DND-41 (cell line): Measurements from ENCODE around the gene TSPAN18.

ENCODE experiments used
- ATAC-seq: fragments of 200-7000 bp; cut with Tn5 transposase; 3 replicates; pipeline ENCODE4 v1.9.1; 2021; ENCODE audit warnings: low read depth; ENCODE audit not compliant: insufficient read depth
- DNase-seq: peaks from one replicate; pipeline ENCODE4 v3.0.0-alpha.2; 2020
- H2AFZ ChIP-seq: 2 replicates; pipeline ENCODE4 v1.6.0; 2012; ENCODE audit warnings: low read depth, low read length
- H3K27ac ChIP-seq: 2 replicates; pipeline ENCODE4 v1.5.1; 2012; ENCODE audit warnings: low read length, inconsistent platforms
- H3K27me3 ChIP-seq: fragments of 200-600 bp; sonication (generic); 2 replicates; pipeline ENCODE4 v1.6.0; 2012; ENCODE audit warnings: low read length, mild to moderate bottlenecking, inconsistent platforms; ENCODE audit not compliant: insufficient read depth, poor library complexity
- H3K36me3 ChIP-seq: 2 replicates; pipeline ENCODE4 v1.5.1; 2012; ENCODE audit warnings: low read length, inconsistent platforms; ENCODE audit not compliant: insufficient read depth
- H3K4me1 ChIP-seq: 2 replicates; pipeline ENCODE4 v1.5.1; 2012; ENCODE audit warnings: mild to moderate bottlenecking, low read length; ENCODE audit not compliant: insufficient read depth
- H3K4me2 ChIP-seq: 2 replicates; pipeline ENCODE4 v1.6.0; 2012; ENCODE audit warnings: mild to moderate bottlenecking, moderate library complexity, low read length, inconsistent platforms; ENCODE audit not compliant: insufficient read depth
- H3K4me3 ChIP-seq, 2 experiments: fragments of 200-600 bp in 1 of 2; shearing (Covaris generic) in 1 of 2; 2 replicates each; pipeline ENCODE4 v1.5.1; 2012 to 2016; ENCODE audit warnings: inconsistent platforms in 2 of 2, low read length in 2 of 2, mild to moderate bottlenecking in 2 of 2, low read depth in 1 of 2, moderate library complexity in 1 of 2
- H3K79me2 ChIP-seq: 2 replicates; pipeline ENCODE4 v1.6.0; 2012; ENCODE audit warnings: low read length, inconsistent platforms; ENCODE audit not compliant: insufficient read depth
- H3K9ac ChIP-seq: 2 replicates; pipeline ENCODE4 v1.6.0; 2012; ENCODE audit warnings: low read depth, mild to moderate bottlenecking, inconsistent platforms, low read length, moderate library complexity
- H3K9me3 ChIP-seq: 2 replicates; pipeline ENCODE4 v1.5.1; 2012; ENCODE audit warnings: low read length, moderate library complexity, mild to moderate bottlenecking, inconsistent platforms; ENCODE audit not compliant: insufficient read depth, severe bottlenecking
- H4K20me1 ChIP-seq: 2 replicates; pipeline ENCODE4 v1.6.0; 2012; ENCODE audit warnings: low read length; ENCODE audit not compliant: insufficient read depth
- CTCF ChIP-seq: IDR thresholded peaks from 2 replicates; pipeline ENCODE4 v1.5.1; 2012; ENCODE audit warnings: borderline replicate concordance, low read length, moderate library complexity, mild to moderate bottlenecking; ENCODE audit not compliant: poor library complexity, severe bottlenecking; ENCODE audit errors: extremely low read depth
- EZH2 ChIP-seq: IDR thresholded peaks from 3 replicates; pipeline ENCODE4 v1.6.1; 2012; ENCODE audit warnings: borderline replicate concordance, low read depth, mild to moderate bottlenecking, moderate library complexity, low read length, inconsistent platforms; ENCODE audit not compliant: severe bottlenecking

The TSPAN18 gene

GRCh38 chr11:44797886-44798606 is 71.3 kb downstream of the TSPAN18 start:
- Histone ChIP-seq H3K36me3 (no peaks in the 10 kb centered on the region), H3K9me3 (no peaks in the 10 kb centered on the region), H3K4me1 (no peaks in the 10 kb centered on the region), H3K79me2 (no peaks in the 10 kb centered on the region), H3K27me3 (peaks cover 22% of the 10 kb centered on the region), H3K9ac (no peak overlapping the region), H3K27ac (no peak overlapping the region), H4K20me1 (no peaks in the 10 kb centered on the region; the same call in 1 of the 2 replicates), H2AFZ (no peak overlapping the region), H3K4me2 (no peak overlapping the region), H3K4me3 (no peak overlapping the region)
- ATAC-seq, result no peak
- no peak for TF ChIP-seq EZH2
- no peak for DNase-seq

DNA sequence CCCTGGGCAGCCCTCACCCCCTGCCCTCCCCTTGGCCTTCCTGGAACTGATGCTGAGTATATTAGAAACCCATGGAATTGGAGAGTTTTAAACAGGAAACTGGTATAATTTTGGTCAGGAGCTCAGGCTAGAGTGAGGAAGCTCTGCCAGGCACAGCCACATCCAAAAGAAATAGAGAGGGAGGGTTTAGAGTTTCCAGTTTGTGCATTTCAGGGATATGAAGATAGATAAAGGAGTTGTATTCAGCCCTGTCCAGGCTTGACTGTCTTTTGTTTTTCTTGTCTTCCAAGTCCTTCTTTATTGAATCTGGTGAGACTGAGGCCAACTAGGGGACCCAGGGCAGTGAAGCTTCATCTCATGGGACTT is 71.8 kb downstream of the TSPAN18 start:
- ATAC-seq, result no peak
- Histone ChIP-seq H3K4me2 (no peak overlapping the region), H3K27ac (no peak overlapping the region), H4K20me1 (no peaks in the 10 kb centered on the region; the same call in 1 of the 2 replicates), H3K4me3 (no peak overlapping the region), H3K36me3 (no peaks in the 10 kb centered on the region), H3K4me1 (no peaks in the 10 kb centered on the region), H2AFZ (no peak overlapping the region), H3K79me2 (no peaks in the 10 kb centered on the region), H3K27me3 (peaks cover 27% of the 10 kb centered on the region), H3K9ac (no peak overlapping the region), H3K9me3 (no peaks in the 10 kb centered on the region)
- no peak for DNase-seq
- no peak for TF ChIP-seq EZH2
- no peak for TF ChIP-seq CTCF

GRCh38 chr11:44799012-44799411 is 72.2 kb downstream of the TSPAN18 start:
- no peaks in the 10 kb centered on the region for H3K4me1 ChIP-seq
- no peaks in the 10 kb centered on the region; the same call in 1 of the 2 replicates for H4K20me1 ChIP-seq
- DNase-seq, result no peak
- H3K9ac ChIP-seq, result no peak overlapping the region
- TF ChIP-seq EZH2, result no peak
- no peak for TF ChIP-seq CTCF
- H3K79me2 ChIP-seq, result no peaks in the 10 kb centered on the region
- H3K9me3 ChIP-seq, result no peaks in the 10 kb centered on the region
- H3K36me3 ChIP-seq, result no peaks in the 10 kb centered on the region
- H3K4me3 ChIP-seq, result no peak overlapping the region
- no peak for ATAC-seq
- no peak overlapping the region for H3K4me2 ChIP-seq
- peaks cover 29% of the 10 kb centered on the region for H3K27me3 ChIP-seq
- H3K27ac ChIP-seq, result no peak overlapping the region
- no peak overlapping the region for H2AFZ ChIP-seq

DNA sequence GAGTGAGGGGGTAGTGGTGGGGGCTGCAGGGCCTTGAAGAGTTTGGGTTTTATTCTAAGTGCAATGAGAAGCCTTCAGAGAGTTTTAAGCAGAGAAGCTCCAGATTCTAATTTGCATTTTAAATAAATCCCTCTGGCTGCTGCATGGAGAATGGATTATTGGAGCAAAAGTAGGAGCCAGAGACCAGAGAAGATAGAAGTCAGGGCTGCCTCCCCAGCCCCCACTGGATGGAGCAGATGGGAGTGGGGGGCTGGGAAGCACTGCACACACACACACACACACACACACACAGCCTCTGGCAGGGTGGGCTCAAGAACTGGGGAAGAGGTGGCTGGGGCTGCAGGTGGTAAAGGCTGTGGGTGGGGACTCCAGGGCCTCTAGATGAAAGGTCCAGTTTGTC is 75.6 kb downstream of the TSPAN18 start:
- ATAC-seq, result no peak
- no peaks in the 10 kb centered on the region for H3K36me3 ChIP-seq
- H3K4me2 ChIP-seq, result no peak overlapping the region
- peaks cover 27% of the 10 kb centered on the region for H3K27me3 ChIP-seq
- no peaks in the 10 kb centered on the region; the same call in 1 of the 2 replicates for H4K20me1 ChIP-seq
- TF ChIP-seq CTCF (no peak), EZH2 (no peak)
- no peaks in the 10 kb centered on the region for H3K9me3 ChIP-seq
- H3K9ac ChIP-seq, result no peak overlapping the region
- DNase-seq, result no peak
- H3K27ac ChIP-seq, result no peak overlapping the region
- no peaks in the 10 kb centered on the region for H3K4me1 ChIP-seq
- H3K79me2 ChIP-seq, result no peaks in the 10 kb centered on the region
- no peak overlapping the region for H2AFZ ChIP-seq
- H3K4me3 ChIP-seq, result no peak overlapping the region
